GM21529 (cell line): Measurements from ENCODE around the gene PLEKHA5.
"Not testable (repeated sequence)": the region's sequence is repeated elsewhere in the genome, so short reads cannot be mapped to it uniquely, and the experiment has no call there.

Experiments used
- ATAC-seq: cut with Tn5 transposase; IDR thresholded peaks from one replicate; pipeline ENCODE4 v1.9.1; 2021; ENCODE audit not compliant: unreplicated experiment

The PLEKHA5 gene

DNA sequence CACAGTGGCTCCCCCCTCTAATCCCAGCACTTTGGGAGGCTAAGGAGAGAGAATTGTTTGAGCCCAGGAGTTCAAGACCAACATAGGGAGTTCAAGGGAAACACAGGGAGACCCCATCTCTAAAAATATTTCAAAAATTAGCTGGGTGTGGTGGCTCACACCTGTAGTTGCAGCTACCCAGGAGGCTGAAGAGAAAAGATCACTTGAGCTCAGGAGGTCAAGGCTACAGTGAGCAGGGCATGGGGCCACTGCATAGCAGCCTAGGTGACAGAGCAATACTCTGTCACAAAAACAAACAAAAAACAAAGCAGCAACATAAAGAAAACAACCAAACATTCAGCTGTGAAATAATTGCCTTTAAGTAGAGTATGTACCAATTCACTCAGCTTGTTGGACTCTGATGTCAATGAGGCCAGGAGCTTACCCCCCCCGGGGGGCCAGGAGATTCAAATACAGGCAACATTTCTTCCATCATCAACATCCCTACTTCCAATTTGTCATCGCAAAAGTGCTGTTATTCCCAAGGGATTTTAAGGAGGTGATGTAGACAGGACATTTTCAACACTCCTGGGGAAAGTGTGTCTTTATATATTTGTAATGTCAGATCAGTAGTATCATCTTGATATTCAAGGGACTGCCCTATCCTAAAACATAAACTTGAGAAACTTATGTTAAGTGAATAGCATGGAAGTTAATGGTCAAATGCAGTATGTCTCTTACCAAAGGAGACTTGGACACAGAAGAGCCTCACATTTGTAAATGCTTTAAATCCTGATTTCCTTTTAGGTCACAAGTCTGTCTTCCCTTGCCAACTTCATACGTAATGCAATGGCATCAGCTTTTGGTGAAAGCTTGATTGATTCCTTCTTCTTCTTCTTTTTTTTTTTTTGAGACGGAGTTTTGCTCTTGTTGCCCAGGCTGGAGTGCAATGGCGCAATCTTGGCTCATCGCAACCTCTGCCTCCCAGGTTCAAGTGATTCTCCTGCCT lies 269.1 kb downstream of the PLEKHA5 start:
- ATAC-seq: no peak

DNA sequence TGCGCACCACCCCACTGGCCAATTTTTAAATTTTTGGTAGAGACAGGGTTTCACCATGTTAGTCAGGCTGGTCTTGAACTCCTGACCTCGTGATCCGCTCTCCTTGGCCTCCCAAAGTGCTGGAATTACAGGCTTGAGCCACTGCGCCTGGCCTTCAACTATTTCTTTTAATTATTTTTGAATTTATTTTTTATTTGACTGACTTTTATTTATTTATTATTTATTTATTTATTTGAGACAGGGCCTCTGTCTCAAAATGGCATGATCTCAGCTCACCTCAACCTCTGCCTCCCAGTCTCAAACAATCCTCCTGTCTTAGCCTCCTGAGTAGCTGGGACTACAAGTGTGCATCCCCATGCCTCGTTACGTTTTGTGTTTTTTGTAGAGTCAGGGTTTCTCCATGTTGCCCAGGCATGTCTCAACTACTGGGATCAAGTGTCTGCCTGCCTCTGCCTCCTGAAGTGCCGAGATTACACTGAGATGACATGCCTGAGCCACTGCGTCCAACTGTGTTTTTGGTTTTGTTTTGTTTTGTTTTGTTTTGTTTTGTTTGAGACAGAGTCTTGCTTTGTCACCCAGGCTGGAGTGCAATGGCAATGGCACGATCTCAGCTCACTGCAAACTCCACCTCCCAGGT lies 271.2 kb downstream of the PLEKHA5 start:
- ATAC-seq: not testable (repeated sequence)

DNA sequence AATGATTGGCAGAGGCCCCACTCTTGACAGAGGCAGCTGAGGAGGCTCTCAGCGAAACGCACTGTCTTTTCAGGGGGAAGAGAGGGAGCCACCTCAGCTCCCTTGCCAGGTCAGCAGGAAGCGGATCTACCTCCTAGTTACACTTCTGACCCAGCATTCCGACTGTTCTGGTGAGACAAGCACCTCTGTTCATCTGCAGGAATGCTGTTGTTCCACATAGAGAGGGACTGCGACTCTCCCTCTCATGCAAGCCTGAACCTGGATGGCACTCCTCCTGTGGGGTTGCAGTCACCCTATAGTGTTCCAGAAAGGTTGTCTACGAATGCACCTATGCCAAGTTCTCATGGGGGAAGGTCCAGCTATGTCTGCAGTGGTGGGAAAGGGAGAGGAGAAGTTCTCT lies 272.7 kb downstream of the PLEKHA5 start:
- no peak for ATAC-seq

DNA sequence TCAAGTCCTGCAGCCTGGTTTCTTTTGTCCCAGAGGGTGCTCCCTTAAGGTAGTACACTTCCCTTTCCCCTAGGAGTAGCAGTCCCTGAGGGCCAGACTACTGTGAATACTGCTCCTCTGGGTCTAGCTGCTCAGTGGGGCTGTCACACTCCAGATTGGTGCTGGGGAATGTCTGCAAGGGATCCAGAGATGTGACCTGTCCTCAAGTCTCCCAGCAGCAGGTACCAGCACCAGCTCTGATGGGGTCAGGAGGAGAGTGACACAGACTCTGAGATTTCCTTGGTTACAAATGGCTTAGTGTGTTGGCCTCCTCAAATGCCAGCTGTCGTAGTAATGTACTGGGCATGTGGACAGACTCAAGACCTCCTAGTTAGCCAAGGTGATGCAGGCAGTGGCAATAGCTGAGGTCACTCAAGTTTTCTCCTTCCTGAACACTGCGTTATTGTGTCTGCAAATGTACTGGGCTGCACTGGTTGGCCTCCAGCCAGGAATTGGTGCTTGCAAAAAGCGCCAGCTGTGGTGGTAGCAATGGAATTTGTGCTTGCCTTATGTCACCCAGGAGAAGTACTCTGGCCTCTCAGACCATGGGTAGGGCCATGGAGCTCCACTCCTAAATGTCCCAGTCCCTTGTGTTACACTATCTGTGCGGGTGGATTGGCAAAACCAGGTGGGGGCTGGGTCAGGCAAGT lies 273.4 kb downstream of the PLEKHA5 start:
- no peak for ATAC-seq

DNA sequence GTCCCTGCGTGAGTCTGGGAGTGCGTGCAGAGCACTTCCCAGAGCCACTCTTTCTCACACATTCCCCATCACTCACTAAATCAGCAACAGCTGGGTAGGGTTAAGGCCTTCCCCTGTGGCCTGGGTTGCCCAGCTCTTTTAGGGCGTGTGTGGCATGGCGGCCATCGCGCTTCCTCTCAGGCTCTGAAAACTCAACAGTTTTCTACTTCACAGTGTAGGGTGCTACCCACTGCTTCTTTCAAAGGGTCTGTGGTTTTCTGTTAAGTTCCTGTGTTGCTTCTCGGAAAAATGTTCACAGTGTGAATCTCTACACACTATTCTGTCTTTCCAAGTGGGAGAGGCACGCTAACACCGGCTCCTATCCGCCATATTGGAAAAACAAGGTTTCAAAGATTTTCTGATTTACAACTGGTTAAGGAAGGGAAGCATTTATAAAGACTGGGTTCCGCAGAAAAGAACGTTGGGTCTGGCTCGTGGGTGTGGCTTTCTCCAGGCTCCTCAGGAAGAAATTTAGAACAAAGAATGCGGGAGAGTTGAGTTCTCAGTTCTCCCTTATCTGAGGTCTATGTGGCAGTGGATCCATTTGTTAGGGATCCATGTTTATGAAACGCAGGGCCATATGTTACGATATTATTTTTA lies 274.8 kb downstream of the PLEKHA5 start:
- ATAC-seq: no peak

DNA sequence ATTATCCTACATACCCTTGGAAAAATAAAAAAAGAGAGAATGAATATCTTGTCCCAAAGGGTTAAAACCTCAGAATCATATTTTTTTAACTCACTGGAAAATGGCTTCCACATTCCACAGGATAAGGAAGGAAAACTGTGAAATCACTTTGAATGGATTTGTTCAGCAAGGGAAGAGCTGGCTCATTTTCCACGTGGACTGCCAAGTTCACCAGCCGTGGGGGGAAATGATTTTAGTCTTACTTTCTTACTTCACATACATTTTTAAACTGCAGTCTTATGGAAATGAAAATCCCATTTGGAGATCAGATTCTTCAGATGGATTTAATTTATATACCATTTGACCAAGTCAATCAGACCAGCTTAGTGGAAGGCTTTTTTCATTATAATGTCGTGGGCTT lies 279.8 kb downstream of the PLEKHA5 start:
- no peak for ATAC-seq

DNA sequence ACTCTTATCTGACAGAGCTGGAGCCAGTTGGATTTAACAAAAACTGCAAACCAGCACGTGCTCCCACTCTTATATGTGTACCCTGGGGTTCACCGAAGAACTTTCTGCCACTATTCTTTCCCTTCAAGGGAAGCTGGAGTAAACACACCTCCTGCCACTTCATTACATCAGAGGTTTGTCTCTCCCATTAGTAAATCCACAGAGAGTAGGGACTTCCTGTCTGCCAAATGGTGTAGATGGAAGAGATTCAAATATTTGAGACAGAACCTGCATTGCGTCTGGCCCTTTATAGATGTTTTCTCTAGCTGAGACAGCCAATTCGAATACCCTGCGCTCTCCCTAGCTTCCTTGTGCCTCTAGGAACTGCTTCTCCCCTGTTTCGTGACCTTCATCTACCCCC lies 280.7 kb downstream of the PLEKHA5 start:
- no peak for ATAC-seq

DNA sequence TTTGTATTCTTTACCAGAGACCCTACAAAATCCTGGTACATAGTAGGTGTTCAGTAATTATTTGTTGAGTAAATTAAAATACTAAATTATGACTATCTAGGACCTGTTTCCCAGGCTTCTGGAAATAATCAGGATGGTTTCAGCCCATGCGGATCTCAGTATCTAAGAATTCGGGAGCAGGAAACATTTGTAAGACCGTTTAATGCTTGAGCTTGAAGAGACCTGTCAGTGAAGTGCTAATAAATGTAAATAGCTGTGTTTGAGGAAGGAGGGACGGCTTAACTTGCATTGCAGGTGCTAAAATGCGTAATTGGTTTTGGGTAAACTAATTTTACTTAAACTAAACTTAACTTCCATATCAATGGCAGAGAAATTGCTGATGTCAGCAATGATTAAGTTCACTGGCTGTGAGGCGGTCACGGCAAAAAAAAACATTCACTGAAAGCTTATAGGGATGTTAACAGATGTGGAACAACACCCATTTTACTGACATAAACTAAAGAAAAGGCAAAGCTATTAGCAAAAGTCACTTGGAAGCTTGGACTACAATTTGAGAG lies 281.2 kb downstream of the PLEKHA5 start:
- ATAC-seq: no peak

DNA sequence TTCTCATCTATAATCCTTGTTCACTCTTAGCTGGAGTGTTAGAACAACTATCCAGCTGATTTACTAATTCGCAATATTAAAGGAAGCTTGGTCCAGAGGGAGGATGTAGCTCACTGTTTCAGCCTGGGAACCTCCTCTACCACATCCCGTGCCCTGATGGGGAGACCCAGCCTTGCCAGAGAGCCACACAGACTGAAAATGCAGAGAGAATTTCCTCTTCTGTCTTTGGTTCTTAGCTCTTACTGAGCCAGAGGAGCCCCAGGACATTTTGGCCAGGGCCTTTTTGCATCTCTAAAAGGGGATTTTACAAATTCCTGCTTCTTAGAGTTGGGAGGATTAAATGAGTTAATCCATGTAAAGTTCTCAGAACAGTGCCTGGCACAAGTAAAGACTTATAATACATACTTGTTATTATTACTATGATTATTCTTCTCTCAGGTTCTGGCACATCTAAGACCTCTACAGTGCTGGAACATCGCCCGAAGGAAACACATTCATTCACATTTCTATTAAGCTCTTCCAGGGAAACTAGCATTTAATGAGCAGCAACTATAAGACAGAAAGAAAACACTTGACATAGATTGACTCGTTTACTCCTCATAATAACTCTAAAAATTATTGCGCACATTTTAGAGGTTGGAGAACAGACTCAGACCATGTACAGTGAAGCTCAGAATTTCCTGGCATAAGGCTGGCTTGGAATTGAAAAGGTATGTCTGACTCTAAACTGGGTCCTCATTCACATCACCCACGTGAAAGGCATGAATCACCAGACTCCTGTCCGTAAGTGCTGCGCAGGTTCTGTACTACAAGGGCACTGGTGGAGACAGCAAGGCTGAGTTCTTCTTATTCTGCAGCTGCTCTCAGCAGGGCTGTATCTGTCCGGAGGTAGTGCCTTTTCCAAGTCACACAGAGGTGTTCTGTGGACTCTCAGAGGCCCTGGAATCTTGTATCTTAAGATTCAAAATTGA lies 282.0 kb downstream of the PLEKHA5 start:
- ATAC-seq: no peak

DNA sequence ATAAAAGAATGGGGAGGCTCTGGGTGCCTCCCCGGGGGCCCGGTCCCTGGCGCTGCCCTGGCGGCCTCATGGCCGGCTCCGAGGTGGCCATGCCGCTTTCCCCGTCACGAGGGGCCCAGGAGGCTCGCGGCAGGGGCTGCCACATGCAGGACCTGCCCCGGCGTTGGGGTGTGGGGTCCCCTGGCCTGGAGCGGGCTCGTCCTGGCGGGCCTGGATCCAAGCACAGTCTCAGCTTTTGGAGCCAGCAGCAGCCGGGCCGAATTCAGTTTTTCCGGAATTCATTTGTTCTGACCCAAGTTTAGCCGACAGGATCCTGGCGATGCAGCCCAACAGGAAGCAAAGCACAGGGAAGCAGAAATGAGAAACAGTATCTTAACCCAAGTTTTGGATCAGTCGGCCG lies 283.3 kb downstream of the PLEKHA5 start:
- no peak for ATAC-seq

DNA sequence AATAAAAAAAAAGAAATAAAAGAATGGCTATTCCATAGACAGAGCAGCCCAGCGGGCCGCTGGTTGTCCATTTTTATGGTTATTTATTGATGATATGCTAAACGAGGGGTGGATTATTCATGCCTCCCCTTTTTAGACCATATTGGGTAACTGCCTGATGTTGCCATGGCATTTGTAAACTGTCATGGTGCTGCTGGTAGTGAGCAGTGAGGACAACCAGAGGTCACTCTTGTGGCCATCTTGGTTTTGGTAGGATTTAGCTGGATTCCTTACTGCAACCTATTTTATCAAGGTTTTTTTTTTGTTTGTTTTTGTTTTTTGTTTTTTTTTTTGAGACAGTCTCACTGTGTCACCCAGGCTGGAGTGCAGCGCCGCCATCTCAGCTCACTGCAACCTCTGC lies 284.0 kb downstream of the PLEKHA5 start:
- not testable (repeated sequence) for ATAC-seq

DNA sequence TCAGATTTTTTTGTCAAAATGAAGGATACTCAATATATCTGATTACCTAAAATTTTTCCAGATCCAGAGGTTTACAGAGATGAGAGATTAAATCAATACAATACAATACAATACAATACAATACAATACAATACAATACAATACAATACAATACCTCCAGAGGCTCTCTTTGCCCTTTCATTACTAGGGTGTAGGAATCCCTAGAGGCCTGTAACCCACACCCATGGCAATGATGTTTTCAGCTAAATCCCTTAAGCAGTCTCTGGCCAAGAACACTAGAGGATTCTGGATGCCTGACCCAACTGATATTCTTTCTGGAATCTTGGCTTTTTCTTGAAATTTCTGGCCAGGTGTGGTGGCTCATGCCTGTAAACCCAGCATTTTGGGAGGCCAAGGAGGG lies 286.0 kb downstream of the PLEKHA5 start:
- ATAC-seq: no peak

DNA sequence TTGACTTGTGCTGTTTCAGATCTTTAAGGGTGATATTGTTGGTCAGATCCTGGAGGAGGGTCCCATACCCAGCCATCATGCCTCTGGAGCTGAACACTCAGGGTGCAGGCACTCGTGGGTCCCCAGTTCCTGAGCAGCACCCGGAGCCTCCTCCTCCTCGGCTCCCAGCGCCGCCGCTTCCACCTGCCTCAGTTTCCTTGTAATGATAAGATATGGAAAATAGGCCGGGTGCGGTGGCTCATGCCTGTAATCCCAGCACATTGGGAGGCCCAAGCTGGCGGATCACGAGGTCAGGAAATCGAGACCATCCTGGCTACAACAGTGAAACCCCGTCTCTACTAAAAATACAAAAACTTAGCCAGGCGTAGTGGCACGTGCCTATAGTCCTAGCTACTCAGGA lies 289.6 kb downstream of the PLEKHA5 start:
- no peak for ATAC-seq

DNA sequence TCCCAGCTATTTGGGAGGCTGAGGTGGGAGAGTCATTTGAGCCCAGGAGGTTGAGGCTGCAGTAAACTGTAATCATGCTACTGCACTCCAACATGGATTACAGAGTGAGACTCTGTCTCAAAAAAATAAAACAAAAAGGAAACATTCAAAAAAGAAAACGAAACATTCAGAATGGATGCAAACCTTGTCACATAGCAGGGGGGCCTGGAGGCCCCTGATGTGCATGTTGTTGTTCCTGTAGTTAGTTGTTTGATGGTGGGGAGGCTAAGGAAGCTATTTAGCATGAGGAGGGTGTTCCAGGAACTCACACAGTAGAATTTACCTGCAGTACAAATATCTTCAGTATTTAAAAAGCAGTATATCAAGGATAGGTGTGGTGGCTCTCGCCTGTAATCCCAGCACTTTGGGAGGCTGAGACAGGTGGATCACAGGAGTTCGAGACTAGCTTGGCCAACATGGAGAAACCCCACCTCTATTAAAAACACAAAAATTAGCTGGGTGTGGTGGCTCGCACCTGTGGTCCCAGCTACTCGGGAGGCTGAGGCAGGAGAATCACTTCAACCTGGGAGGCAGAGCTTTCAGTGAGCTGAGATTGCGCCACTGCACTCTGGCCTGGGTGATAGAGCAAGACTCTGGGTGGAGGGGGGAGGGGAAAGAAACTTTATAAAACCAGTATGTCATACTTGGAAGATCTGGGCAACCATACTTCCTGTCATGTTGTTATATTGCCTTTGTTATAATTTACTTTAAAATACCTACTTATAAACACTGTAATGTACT lies 292.2 kb downstream of the PLEKHA5 start:
- ATAC-seq: no peak

DNA sequence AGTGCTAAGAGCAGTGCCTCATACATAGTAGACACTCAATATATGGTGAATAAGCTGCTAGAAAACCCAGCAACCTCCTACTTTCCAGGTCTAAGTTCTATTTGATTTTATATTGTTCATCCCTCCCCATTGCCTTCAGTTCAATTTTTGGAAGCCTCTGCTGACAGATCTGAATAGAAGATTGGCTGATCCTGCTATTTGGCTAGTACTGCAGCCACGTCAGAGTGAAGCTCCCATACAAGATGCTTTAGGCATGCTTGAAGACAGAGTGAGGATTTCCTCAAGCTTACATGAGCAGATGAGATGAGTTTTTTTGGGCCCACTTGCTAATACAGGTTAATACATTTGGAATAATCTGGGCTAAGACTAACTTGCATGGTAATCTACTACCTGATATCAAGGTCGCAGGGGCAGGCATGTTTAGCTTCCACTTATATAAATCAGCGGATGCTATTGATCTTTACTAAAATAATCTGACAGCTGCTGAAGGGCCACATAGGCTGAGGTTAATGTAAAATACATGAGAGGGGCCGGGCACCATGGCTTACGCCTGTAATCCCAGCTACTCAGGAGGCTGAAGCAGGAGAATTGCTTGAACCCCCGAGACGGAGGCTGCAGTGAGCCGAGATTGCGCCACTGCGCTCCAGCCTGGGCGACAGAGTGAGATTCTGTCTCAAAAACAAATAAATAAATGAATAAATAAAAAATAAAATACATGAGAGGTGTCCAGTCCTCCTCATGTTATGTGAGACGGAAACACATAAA lies 293.8 kb downstream of the PLEKHA5 start:
- no peak for ATAC-seq
